ENCODE measurements around the gene CCDC138. TPM values are rescaled to one million over a fixed set of nuclear protein-coding genes. Genes with fewer than 3 reads are reported as not detected.

CCDC138 gene
- total RNA-seq, 2 donors from 2014 or later: 29.7 to 30.2 TPM

DNA sequence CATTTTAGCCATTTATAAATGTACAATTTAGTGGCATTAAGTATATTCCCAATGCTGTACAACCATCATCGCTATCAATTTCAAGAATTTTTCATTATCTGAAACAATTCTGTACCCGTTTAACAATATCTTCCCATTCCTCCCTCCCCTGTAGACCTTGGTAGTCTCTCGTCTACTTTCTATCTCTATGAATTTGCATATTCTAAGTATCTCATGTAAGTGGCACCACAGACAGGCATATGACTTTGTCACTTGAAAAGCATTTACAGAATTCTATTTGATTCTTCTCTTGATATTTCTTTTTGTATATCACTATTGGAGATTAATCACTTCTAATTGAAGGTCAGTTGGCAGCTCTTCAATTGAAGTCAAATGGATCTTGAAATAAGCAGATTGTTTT lies 48.0 kb downstream of the CCDC138 start:
- no peak for DNase-seq
- Mint-ChIP-seq H3K4me3 (no peak overlapping the region), H3K27ac (no peak overlapping the region), H3K4me1 (peaks cover 9% of the 10 kb centered on the region), H3K27me3 (ENCODE audit: insufficient read depth) (no peaks in the 10 kb centered on the region), H3K9me3 (peaks cover 18% of the 10 kb centered on the region), H3K36me3 (ENCODE audit: low read depth) (peaks cover 34% of the 10 kb centered on the region)
- no peak overlapping the region for H3K9ac ChIP-seq (ENCODE audit: extremely low read depth, low read length, poor library complexity, severe bottlenecking)
- peaks cover 37% of the 10 kb centered on the region for H3K9me3 ChIP-seq (ENCODE audit: control insufficient read depth, low read length)
- H3K27ac ChIP-seq (ENCODE audit: low read depth, low read length): no peak overlapping the region
- WGBS, 2 experiments (ENCODE audit: insufficient coverage in 1 of 2, insufficient read length in 1 of 2): 90 to 100% methylated on average over 2 to 3 of the region's 3 CpGs
- TF ChIP-seq, protein P1, sequence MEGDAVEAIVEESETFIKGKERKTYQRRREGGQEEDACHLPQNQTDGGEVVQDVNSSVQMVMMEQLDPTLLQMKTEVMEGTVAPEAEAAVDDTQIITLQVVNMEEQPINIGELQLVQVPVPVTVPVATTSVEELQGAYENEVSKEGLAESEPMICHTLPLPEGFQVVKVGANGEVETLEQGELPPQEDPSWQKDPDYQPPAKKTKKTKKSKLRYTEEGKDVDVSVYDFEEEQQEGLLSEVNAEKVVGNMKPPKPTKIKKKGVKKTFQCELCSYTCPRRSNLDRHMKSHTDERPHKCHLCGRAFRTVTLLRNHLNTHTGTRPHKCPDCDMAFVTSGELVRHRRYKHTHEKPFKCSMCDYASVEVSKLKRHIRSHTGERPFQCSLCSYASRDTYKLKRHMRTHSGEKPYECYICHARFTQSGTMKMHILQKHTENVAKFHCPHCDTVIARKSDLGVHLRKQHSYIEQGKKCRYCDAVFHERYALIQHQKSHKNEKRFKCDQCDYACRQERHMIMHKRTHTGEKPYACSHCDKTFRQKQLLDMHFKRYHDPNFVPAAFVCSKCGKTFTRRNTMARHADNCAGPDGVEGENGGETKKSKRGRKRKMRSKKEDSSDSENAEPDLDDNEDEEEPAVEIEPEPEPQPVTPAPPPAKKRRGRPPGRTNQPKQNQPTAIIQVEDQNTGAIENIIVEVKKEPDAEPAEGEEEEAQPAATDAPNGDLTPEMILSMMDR (conservative IDR thresholded peaks at IDR 0.05): no peak
- H3K4me3 ChIP-seq (ENCODE audit: low read length): no peak overlapping the region
- no peaks in the 10 kb centered on the region for H3K4me1 ChIP-seq (ENCODE audit: control insufficient read depth, insufficient read depth, low read length)
- no peaks in the 10 kb centered on the region for H3K27me3 ChIP-seq (ENCODE audit: control insufficient read depth, insufficient read depth, low read length, poor library complexity, severe bottlenecking)
- peaks cover 33% of the 10 kb centered on the region for H3K36me3 ChIP-seq (ENCODE audit: control insufficient read depth, insufficient read depth, low read length)

DNA sequence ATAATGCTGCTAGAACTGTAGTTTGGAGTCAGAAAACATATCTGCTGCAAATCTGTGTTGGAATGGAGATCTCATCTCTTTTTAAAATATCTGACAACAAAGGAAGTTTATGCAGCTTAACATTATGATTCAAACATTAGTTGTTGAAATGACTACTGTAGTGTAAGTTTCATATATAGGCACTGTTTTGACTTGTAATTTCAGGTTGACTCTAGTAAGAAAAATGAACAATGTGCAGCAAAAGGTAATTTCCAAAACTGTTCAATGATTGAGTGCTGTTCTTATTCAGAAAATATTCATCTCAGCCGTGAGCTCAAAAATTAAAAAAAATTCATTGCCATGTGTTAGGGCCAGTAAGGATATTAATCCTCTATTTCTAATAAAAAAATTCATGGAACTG lies 48.5 kb downstream of the CCDC138 start:
- Histone ChIP-seq H3K9ac (ENCODE audit: extremely low read depth, low read length, poor library complexity, severe bottlenecking) (no peak overlapping the region), H3K27ac (ENCODE audit: low read depth, low read length) (no peak overlapping the region), H3K36me3 (ENCODE audit: control insufficient read depth, insufficient read depth, low read length) (peaks cover 36% of the 10 kb centered on the region), H3K4me1 (ENCODE audit: control insufficient read depth, insufficient read depth, low read length) (no peaks in the 10 kb centered on the region), H3K27me3 (ENCODE audit: control insufficient read depth, insufficient read depth, low read length, poor library complexity, severe bottlenecking) (no peaks in the 10 kb centered on the region), H3K9me3 (ENCODE audit: control insufficient read depth, low read length) (peaks cover 41% of the 10 kb centered on the region), H3K4me3 (ENCODE audit: low read length) (no peak overlapping the region)
- peaks cover 9% of the 10 kb centered on the region for H3K4me1 Mint-ChIP-seq
- H3K36me3 Mint-ChIP-seq (ENCODE audit: low read depth): peaks cover 35% of the 10 kb centered on the region
- TF ChIP-seq, protein P1 (conservative IDR thresholded peaks at IDR 0.05): no peak
- peaks cover 20% of the 10 kb centered on the region for H3K9me3 Mint-ChIP-seq
- DNase-seq: no peak
- 93% methylated on average over 1 of the region's 1 CpG; no CpG with 5 or more reads in 1 of the 2 experiments for WGBS, 2 experiments (ENCODE audit: insufficient coverage in 1 of 2, insufficient read length in 1 of 2)
- no peaks in the 10 kb centered on the region for H3K27me3 Mint-ChIP-seq (ENCODE audit: insufficient read depth)
- no peak overlapping the region for H3K27ac Mint-ChIP-seq
- no peak overlapping the region for H3K4me3 Mint-ChIP-seq

DNA sequence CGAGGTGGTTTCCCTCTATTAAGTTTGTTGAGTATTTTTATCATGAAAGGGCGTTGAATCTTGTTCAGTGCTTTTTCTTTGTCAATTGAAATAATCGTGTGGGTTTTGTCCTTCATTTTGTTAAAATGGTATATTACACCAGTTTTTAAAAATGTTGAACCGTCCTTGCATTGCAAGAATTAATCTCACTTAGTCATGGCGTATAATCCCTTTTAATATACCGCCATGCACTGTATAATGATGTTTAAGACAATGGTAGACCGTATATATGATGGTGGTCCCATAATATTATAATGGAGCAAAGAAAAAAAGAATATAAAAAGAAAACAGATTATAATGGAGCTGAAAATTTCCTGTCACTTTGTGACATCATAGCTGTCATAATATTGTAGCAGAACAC lies 50.6 kb downstream of the CCDC138 start:
- no peak for DNase-seq
- no peaks in the 10 kb centered on the region for H3K4me1 ChIP-seq (ENCODE audit: control insufficient read depth, insufficient read depth, low read length)
- H3K36me3 ChIP-seq (ENCODE audit: control insufficient read depth, insufficient read depth, low read length): peaks cover 48% of the 10 kb centered on the region
- H3K27ac Mint-ChIP-seq: no peak overlapping the region
- H3K27ac ChIP-seq (ENCODE audit: low read depth, low read length): no peak overlapping the region
- H3K4me3 ChIP-seq (ENCODE audit: low read length): no peak overlapping the region
- no peak overlapping the region for H3K9ac ChIP-seq (ENCODE audit: extremely low read depth, low read length, poor library complexity, severe bottlenecking)
- H3K27me3 ChIP-seq (ENCODE audit: control insufficient read depth, insufficient read depth, low read length, poor library complexity, severe bottlenecking): no peaks in the 10 kb centered on the region
- TF ChIP-seq, protein P1 (conservative IDR thresholded peaks at IDR 0.05): no peak
- 91 to 95% methylated on average over 4 to 7 of the region's 7 CpGs for WGBS, 2 experiments (ENCODE audit: insufficient coverage in 1 of 2, insufficient read length in 1 of 2)
- peaks cover 37% of the 10 kb centered on the region for H3K9me3 Mint-ChIP-seq
- no peaks in the 10 kb centered on the region for H3K27me3 Mint-ChIP-seq (ENCODE audit: insufficient read depth)
- H3K4me1 Mint-ChIP-seq: peaks cover 9% of the 10 kb centered on the region
- peaks cover 59% of the 10 kb centered on the region for H3K9me3 ChIP-seq (ENCODE audit: control insufficient read depth, low read length)
- peaks cover 53% of the 10 kb centered on the region for H3K36me3 Mint-ChIP-seq (ENCODE audit: low read depth)
- H3K4me3 Mint-ChIP-seq: no peak overlapping the region
